GM12878 (cell line): ENCODE results near the gene DVL2.

Experiments
- CBFB ChIP-seq: IDR thresholded peaks from 2 replicates; pipeline ENCODE4 v1.6.1; 2016; ENCODE audit warnings: antibody characterized with exemption, low read depth
- CTCF ChIP-seq, 3 experiments: IDR thresholded peaks in 2 of 3; conservative IDR thresholded peaks in 1 of 3; 2 replicates each; pipeline ENCODE4 v1.5.1; 2011; ENCODE audit warnings: low read depth in 3 of 3, low read length in 3 of 3, mild to moderate bottlenecking in 3 of 3, control low read depth in 2 of 3, moderate library complexity in 2 of 3, inconsistent platforms in 1 of 3, mixed read lengths in 1 of 3; ENCODE audit not compliant: control insufficient read depth in 2 of 3, insufficient read depth in 1 of 3; ENCODE audit errors: extremely low read depth in 1 of 3
- DPF2 ChIP-seq: fragments of 450-650 bp; IDR thresholded peaks from 2 replicates; pipeline ENCODE4 v1.6.1; 2017; ENCODE audit warnings: mild to moderate bottlenecking
- EZH2 ChIP-seq: IDR thresholded peaks from 2 replicates; pipeline ENCODE4 v1.6.1; 2012; ENCODE audit warnings: low read depth, mild to moderate bottlenecking, control low read depth, inconsistent platforms, low read length, borderline replicate concordance; ENCODE audit not compliant: control insufficient read depth
- GABPA ChIP-seq: IDR thresholded peaks from 2 replicates; pipeline ENCODE4 v1.6.1; 2014; ENCODE audit warnings: antibody characterized with exemption, low read depth, mild to moderate bottlenecking, inconsistent platforms
- HCFC1 ChIP-seq: fragments of 150-350 bp; IDR thresholded peaks from 2 replicates; pipeline ENCODE4 v1.6.1; 2014; ENCODE audit warnings: low read length
- KDM1A ChIP-seq: fragments of 200-600 bp; sonication (generic); IDR thresholded peaks from 2 replicates; pipeline ENCODE4 v1.6.1; 2016; ENCODE audit warnings: borderline replicate concordance
- KLF5 ChIP-seq: fragments of 450-650 bp; IDR thresholded peaks from 2 replicates; pipeline ENCODE4 v1.6.1; 2014; ENCODE audit warnings: mild to moderate bottlenecking; ENCODE audit not compliant: partially characterized antibody
- NRF1 ChIP-seq: conservative IDR thresholded peaks from 2 replicates; pipeline ENCODE4 v1.6.1; 2011; ENCODE audit warnings: mild to moderate bottlenecking, low read depth, low read length, improper control_type of control experiment
- POLR2A ChIP-seq: IDR thresholded peaks from 2 replicates; pipeline ENCODE4 v1.6.1; 2011; ENCODE audit warnings: low read depth, mild to moderate bottlenecking, low read length
- SIN3A ChIP-seq: IDR thresholded peaks from 2 replicates; pipeline ENCODE4 v1.6.1; 2012; ENCODE audit warnings: low read depth, low read length, improper control_type of control experiment

- no peak for TF ChIP-seq CTCF (IDR thresholded peaks at IDR 0.05 in 2 of 3, conservative IDR thresholded peaks at IDR 0.05 in 1 of 3; ENCODE audit: control insufficient read depth in 2 of 3, extremely low read depth in 1 of 3, insufficient read depth in 1 of 3, low read depth in 3 of 3, low read length in 3 of 3)
- TF ChIP-seq DPF2, result no peak
- no peak for TF ChIP-seq POLR2A
- TF ChIP-seq KDM1A, result no peak
- no peak for TF ChIP-seq EZH2
- TF ChIP-seq GABPA, result no peak
- TF ChIP-seq CBFB, result no peak
- no peak for TF ChIP-seq NRF1
- no peak for TF ChIP-seq SIN3A
- TF ChIP-seq KLF5, result no peak
- TF ChIP-seq HCFC1, result no peak
Observed at GRCh38 chr17:7233701-7234082, 625 bp downstream of the DVL2 start.
